HepG2 (cell line): ENCODE data around the gene SLC2A5. TPM values are rescaled to one million over a fixed set of nuclear protein-coding genes. Genes with fewer than 3 reads are reported as not detected.

ENCODE experiments used
- CBX1 ChIP-seq: IDR thresholded peaks from one replicate; pipeline ENCODE4 v1.6.1; 2016; ENCODE audit warnings: antibody characterized with exemption, low read depth
- CHD4 ChIP-seq: fragments of 200-600 bp; sonication (generic); IDR thresholded peaks from 2 replicates; pipeline ENCODE4 v1.7.0; 2017; ENCODE audit warnings: mild to moderate bottlenecking, low read length, borderline replicate concordance
- FOXA1 ChIP-seq, 2 experiments: fragments of 450-650 bp in 1 of 2; sonication (generic) in 1 of 2; formaldehyde crosslinking in 1 of 2; IDR thresholded peaks; 2 replicates each; pipeline versions ENCODE4 v1.4.0 to v1.6.1; 2016 to 2020; ENCODE audit warnings: missing genetic modification reagents in 1 of 2
- HBP1 ChIP-seq: IDR thresholded peaks from 2 replicates; pipeline ENCODE4 v1.6.1; 2016; ENCODE audit warnings: low read depth, control low read depth
- KDM4B ChIP-seq: sonication (generic); formaldehyde crosslinking; IDR thresholded peaks from 2 replicates; pipeline ENCODE4 v1.4.0; 2020; ENCODE audit warnings: missing genetic modification reagents
- MAZ ChIP-seq, 2 experiments: sonication (generic) in 1 of 2; formaldehyde crosslinking in 1 of 2; IDR thresholded peaks; 2 replicates each; pipeline versions ENCODE4 v1.5.0 to v1.6.1; 2012 to 2020; ENCODE audit warnings: low read depth in 2 of 2, mild to moderate bottlenecking in 2 of 2, borderline replicate concordance in 1 of 2, improper control_type of control experiment in 1 of 2, low read length in 1 of 2, missing genetic modification reagents in 1 of 2, moderate library complexity in 1 of 2
- NR3C1 ChIP-seq: sonication (generic); formaldehyde crosslinking; IDR thresholded peaks from 2 replicates; pipeline ENCODE4 v1.4.0; 2020; ENCODE audit warnings: missing genetic modification reagents
- PCBP1 ChIP-seq: fragments of 200-400 bp; formaldehyde crosslinking; IDR thresholded peaks from 2 replicates; pipeline ENCODE4 v1.6.1; 2017; ENCODE audit warnings: mild to moderate bottlenecking, low read depth, low read length, borderline replicate concordance
- POGZ ChIP-seq: sonication (generic); formaldehyde crosslinking; IDR thresholded peaks from 2 replicates; pipeline ENCODE4 v1.4.0; 2020; ENCODE audit warnings: mild to moderate bottlenecking, missing genetic modification reagents
- REST ChIP-seq, 2 experiments: IDR thresholded peaks; 2 replicates each; pipeline ENCODE4 v1.6.1; 2011 to 2012; ENCODE audit warnings: low read length in 2 of 2, borderline replicate concordance in 1 of 2, low read depth in 1 of 2, mild to moderate bottlenecking in 1 of 2, moderate library complexity in 1 of 2
- RORA ChIP-seq: sonication (generic); formaldehyde crosslinking; IDR thresholded peaks from 2 replicates; pipeline ENCODE4 v1.5.0; 2020; ENCODE audit warnings: mild to moderate bottlenecking, missing genetic modification reagents, moderate library complexity
- SAFB2 ChIP-seq: sonication (generic); formaldehyde crosslinking; IDR thresholded peaks from 2 replicates; pipeline ENCODE4 v1.5.1; 2020; ENCODE audit warnings: missing genetic modification reagents, low read depth, mild to moderate bottlenecking, borderline replicate concordance
- SNAPC5 ChIP-seq: sonication (generic); formaldehyde crosslinking; IDR thresholded peaks from 2 replicates; pipeline ENCODE4 v1.8.1; 2023; ENCODE audit warnings: mild to moderate bottlenecking, missing genetic modification reagents, borderline replicate concordance
- TAF15 ChIP-seq: fragments of 200-400 bp; formaldehyde crosslinking; IDR thresholded peaks from one replicate; pipeline ENCODE4 v1.6.1; 2018; ENCODE audit warnings: mild to moderate bottlenecking, low read depth, low read length; ENCODE audit not compliant: poor library complexity, severe bottlenecking
- TGIF2 ChIP-seq: IDR thresholded peaks from 2 replicates; pipeline ENCODE4 v1.6.1; 2016; ENCODE audit warnings: control low read depth, missing compliant biosample characterization
- ZGPAT ChIP-seq: IDR thresholded peaks from 2 replicates; pipeline ENCODE4 v1.6.1; 2016; ENCODE audit warnings: mild to moderate bottlenecking
- ZKSCAN5 ChIP-seq: sonication (generic); formaldehyde crosslinking; IDR thresholded peaks from 2 replicates; pipeline ENCODE4 v1.5.1; 2020; ENCODE audit warnings: mild to moderate bottlenecking, missing genetic modification reagents
- ZNF20 ChIP-seq: sonication (generic); formaldehyde crosslinking; IDR thresholded peaks from 2 replicates; pipeline ENCODE4 v1.4.0; 2020; ENCODE audit warnings: mild to moderate bottlenecking, moderate library complexity, missing genetic modification reagents
- ZNF335 ChIP-seq: sonication (generic); formaldehyde crosslinking; IDR thresholded peaks from 2 replicates; pipeline ENCODE4 v1.4.0; 2020; ENCODE audit warnings: missing genetic modification reagents
- ZNF337 ChIP-seq: sonication (generic); formaldehyde crosslinking; IDR thresholded peaks from 2 replicates; pipeline ENCODE4 v1.5.1; 2020; ENCODE audit warnings: missing genetic modification reagents, low read depth, mild to moderate bottlenecking, borderline replicate concordance
- ZNF576 ChIP-seq: sonication (generic); formaldehyde crosslinking; IDR thresholded peaks from 2 replicates; pipeline ENCODE4 v1.4.0; 2020; ENCODE audit warnings: mild to moderate bottlenecking, missing genetic modification reagents
- ZNF629 ChIP-seq: sonication (generic); formaldehyde crosslinking; conservative IDR thresholded peaks from 2 replicates; pipeline ENCODE4 v1.5.0; 2020; ENCODE audit warnings: missing genetic modification reagents
- polyA plus RNA-seq, 8 experiments: library from polyadenylated mRNA; depleted of rRNA in 3 of 8; stranded (reverse) in 7 of 8; unstranded in 1 of 8; fragments of >200 nt; fragmentation: Illumina TruSeq in 4 of 8; extraction: Trizol in 4 of 8; gene quantifications; 2 replicates each; pipeline versions ENCODE4 v1.2.1 to v1.2.3, GENCODE V29; 2011 to 2016; ENCODE audit warnings: low read depth in 4 of 8, missing spikeins in 1 of 8, mixed read lengths in 1 of 8; ENCODE audit not compliant: insufficient read depth in 1 of 8
- total RNA-seq, 5 experiments: library from RNA; depleted of rRNA; stranded (reverse); fragments of >200 nt; fragmentation: Illumina TruSeq; extraction: Trizol; gene quantifications; 2 replicates each; pipeline ENCODE4 v1.2.3, GENCODE V29; 2016; ENCODE audit warnings: low read depth in 1 of 5

The SLC2A5 gene
- total and polyA plus RNA-seq, 2 of the 13 experiments (the other 11 are each of a cell fraction or from before 2014, with no cell fraction given): 0.04 to 0.54 TPM

- no peak; the same call in 1 of the 2 replicates for TF ChIP-seq ZKSCAN5 (CRISPR knock-in tag)
- no peak for TF ChIP-seq ZNF576 (CRISPR knock-in tag)
- TF ChIP-seq FOXA1 (IDR thresholded peaks at IDR 0.05): no peak
- no peak for TF ChIP-seq FOXA1 (CRISPR knock-in tag; IDR thresholded peaks at IDR 0.05)
- no peak for TF ChIP-seq SNAPC5 (CRISPR knock-in tag)
- no peak for TF ChIP-seq SAFB2 (CRISPR knock-in tag)
- no peak for TF ChIP-seq KDM4B
- no peak for TF ChIP-seq HBP1 (CRISPR knock-in tag)
- TF ChIP-seq REST (IDR thresholded peaks at IDR 0.05; ENCODE audit: borderline replicate concordance in 1 of 2, low read depth in 1 of 2, low read length in 2 of 2): no peak
- no peak for TF ChIP-seq PCBP1
- no peak for TF ChIP-seq CBX1
- no peak for TF ChIP-seq NR3C1
- no peak for TF ChIP-seq TGIF2 (CRISPR knock-in tag)
- no peak for TF ChIP-seq RORA (CRISPR knock-in tag)
- TF ChIP-seq ZGPAT (CRISPR knock-in tag): peak; percentile 48; the same call in 1 of the 2 replicates
- no peak for TF ChIP-seq ZNF20
- TF ChIP-seq POGZ (CRISPR knock-in tag): no peak; the same call in 1 of the 2 replicates
- TF ChIP-seq ZNF335: peak; percentile 86; the same call in 1 of the 2 replicates
- TF ChIP-seq ZNF337 (CRISPR knock-in tag): no peak
- TF ChIP-seq MAZ (IDR thresholded peaks at IDR 0.05; ENCODE audit: borderline replicate concordance, low read depth, low read length): no peak
- no peak for TF ChIP-seq MAZ (CRISPR knock-in tag; IDR thresholded peaks at IDR 0.05; ENCODE audit: low read depth)
- no peak for TF ChIP-seq CHD4
- TF ChIP-seq TAF15: no peak
- TF ChIP-seq ZNF629: no peak
These were observed 2.3 kb downstream of the SLC2A5 start (continued) for GRCh38 chr1:9066945-9067807.
